Measurements from ENCODE around the gene TMEM208. TPM values are rescaled to one million over a fixed set of nuclear protein-coding genes. Genes with fewer than 3 reads are reported as not detected.
A peak's percentile ranks its signal among the peaks of the same experiment; 100 is the strongest.

TMEM208 gene
- total RNA-seq, 4 donors from 2014 or later, result 14.7 to 35.8 (median 29.2) TPM

GRCh38 chr16:67235816-67236562 lies 9.1 kb downstream of the TMEM208 start:
- Histone ChIP-seq H3K27me3 (no peaks in the 10 kb centered on the region), H3K27ac (peak overlapping the region; percentile 18 to 99 (median 95)), H3K9me3 (no peaks in the 10 kb centered on the region), H3K4me3 (no peak overlapping the region), H3K36me3 (peaks cover 0 to 82% of the 10 kb centered on the region in 2 donors), H3K4me1 (peaks cover 26 to 28% of the 10 kb centered on the region in 2 donors)
- DNase-seq (no peak), ATAC-seq (no peak)
- in situ Hi-C loops (cut with MboI; ENCODE audit: low sequenced_read_pairs in 4 of 4), result no loop called here
- intact Hi-C loops (cut with DNase I; ENCODE audit: low total_unique reads), result no loop called here
- TF ChIP-seq CTCF (IDR thresholded peaks at IDR 0.05 in 4 of 5, conservative IDR thresholded peaks at IDR 0.05 in 1 of 5) (no peak), POLR2A (IDR thresholded peaks at IDR 0.05) (no peak)

- no peaks in the 10 kb centered on the region for H3K27me3 ChIP-seq
- DNase-seq (peak; percentile 43 to 82), ATAC-seq (peak in 1 of 2 donors; percentile 18)
- H3K9me3 ChIP-seq, result no peaks in the 10 kb centered on the region
- TF ChIP-seq POLR2A (IDR thresholded peaks at IDR 0.05) (no peak), CTCF (IDR thresholded peaks at IDR 0.05 in 4 of 5, conservative IDR thresholded peaks at IDR 0.05 in 1 of 5) (no peak)
- peaks cover 0 to 74% of the 10 kb centered on the region in 2 donors for H3K36me3 ChIP-seq
- in situ Hi-C loops (cut with MboI; ENCODE audit: low sequenced_read_pairs in 4 of 4) (no loop called here), intact Hi-C loops (cut with DNase I; ENCODE audit: low total_unique reads) (no loop called here)
- peak overlapping the region; percentile 94 to 99 (median 98) for H3K27ac ChIP-seq
- peaks cover 34 to 35% of the 10 kb centered on the region in 2 donors for H3K4me1 ChIP-seq
- H3K4me3 ChIP-seq, result no peak overlapping the region
These were observed 9.8 kb downstream of the TMEM208 start for GRCh38 chr16:67236563-67237395.

- H3K27ac ChIP-seq, result peak overlapping the region; percentile 94 to 99 (median 98)
- no peaks in the 10 kb centered on the region for H3K27me3 ChIP-seq
- DNase-seq, result no peak
- TF ChIP-seq POLR2A (IDR thresholded peaks at IDR 0.05) (no peak), CTCF (IDR thresholded peaks at IDR 0.05 in 4 of 5, conservative IDR thresholded peaks at IDR 0.05 in 1 of 5) (no peak)
- peaks cover 0 to 71% of the 10 kb centered on the region in 2 donors for H3K36me3 ChIP-seq
- no peak for ATAC-seq
- H3K4me3 ChIP-seq, result no peak overlapping the region
- peaks cover 43 to 44% of the 10 kb centered on the region in 2 donors for H3K4me1 ChIP-seq
- intact Hi-C loops (cut with DNase I; ENCODE audit: low total_unique reads) (no loop called here), in situ Hi-C loops (cut with MboI; ENCODE audit: low sequenced_read_pairs in 4 of 4) (no loop called here)
- H3K9me3 ChIP-seq, result no peaks in the 10 kb centered on the region
These were observed 10.7 kb downstream of the TMEM208 start for GRCh38 chr16:67237396-67238277.

GRCh38 chr16:67238278-67238575 lies 11.3 kb downstream of the TMEM208 start:
- H3K36me3 ChIP-seq, result peaks cover 0 to 65% of the 10 kb centered on the region in 2 donors
- peak overlapping the region; percentile 94 to 99 (median 98) for H3K27ac ChIP-seq
- no peak for ATAC-seq
- TF ChIP-seq CTCF (IDR thresholded peaks at IDR 0.05 in 4 of 5, conservative IDR thresholded peaks at IDR 0.05 in 1 of 5) (no peak), POLR2A (IDR thresholded peaks at IDR 0.05) (no peak)
- no peaks in the 10 kb centered on the region for H3K9me3 ChIP-seq
- no peak for DNase-seq
- intact Hi-C loops (cut with DNase I; ENCODE audit: low total_unique reads), result no loop called here
- H3K27me3 ChIP-seq, result no peaks in the 10 kb centered on the region
- H3K4me3 ChIP-seq, result no peak overlapping the region
- in situ Hi-C loops (cut with MboI; ENCODE audit: low sequenced_read_pairs in 4 of 4), result no loop called here
- peaks cover 49 to 50% of the 10 kb centered on the region in 2 donors for H3K4me1 ChIP-seq

Measured in gastrocnemius medialis (tissue), 4 donors.